GM19035 (cell line): ENCODE measurements around the gene SF3A2.
"Not testable (repeated sequence)": the region's sequence is repeated elsewhere in the genome, so short reads cannot be mapped to it uniquely, and the experiment has no call there.

Experiments
- ATAC-seq: cut with Tn5 transposase; IDR thresholded peaks from one replicate; pipeline ENCODE4 v1.9.1; 2021; ENCODE audit not compliant: unreplicated experiment

SF3A2 gene, protein sequence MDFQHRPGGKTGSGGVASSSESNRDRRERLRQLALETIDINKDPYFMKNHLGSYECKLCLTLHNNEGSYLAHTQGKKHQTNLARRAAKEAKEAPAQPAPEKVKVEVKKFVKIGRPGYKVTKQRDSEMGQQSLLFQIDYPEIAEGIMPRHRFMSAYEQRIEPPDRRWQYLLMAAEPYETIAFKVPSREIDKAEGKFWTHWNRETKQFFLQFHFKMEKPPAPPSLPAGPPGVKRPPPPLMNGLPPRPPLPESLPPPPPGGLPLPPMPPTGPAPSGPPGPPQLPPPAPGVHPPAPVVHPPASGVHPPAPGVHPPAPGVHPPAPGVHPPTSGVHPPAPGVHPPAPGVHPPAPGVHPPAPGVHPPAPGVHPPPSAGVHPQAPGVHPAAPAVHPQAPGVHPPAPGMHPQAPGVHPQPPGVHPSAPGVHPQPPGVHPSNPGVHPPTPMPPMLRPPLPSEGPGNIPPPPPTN

DNA sequence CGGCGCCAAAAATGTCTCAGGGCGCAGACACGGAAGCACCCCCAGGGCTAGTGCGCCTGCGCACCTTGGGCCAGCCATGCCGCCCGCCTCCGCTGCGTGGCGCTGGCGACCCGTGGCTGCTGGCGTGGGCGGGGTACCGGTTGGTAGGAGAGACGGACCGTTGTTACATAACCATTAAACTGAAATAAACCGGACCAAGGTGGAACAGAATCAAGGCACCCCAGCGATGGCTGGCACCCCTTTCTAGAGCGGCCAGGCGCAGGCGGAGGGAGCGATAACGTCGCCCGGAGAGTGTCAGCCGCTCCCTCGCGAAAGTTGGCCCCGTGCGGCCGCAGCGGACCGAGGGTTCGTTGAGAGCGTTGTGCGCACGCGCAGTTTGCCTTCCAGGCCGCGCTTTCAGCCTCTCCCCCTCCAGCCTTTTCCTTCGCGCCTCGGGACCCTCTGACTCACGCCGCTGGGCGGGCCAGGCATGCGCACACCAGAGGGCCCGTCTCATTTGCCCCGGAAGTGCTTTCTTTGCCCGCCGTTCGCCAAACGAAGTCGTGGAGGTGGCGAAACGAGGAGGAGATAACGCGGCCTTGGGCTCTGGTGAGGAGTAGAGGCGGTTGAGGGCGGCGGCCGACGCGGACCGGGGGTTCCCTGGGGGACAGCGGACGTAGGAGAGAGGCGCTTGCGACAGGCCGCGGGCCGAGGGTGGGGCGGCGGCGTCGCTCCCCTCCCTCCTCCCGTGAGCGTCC is at the start of gene SF3A2, which contains the start of gene PLEKHJ1:
SF3A2 (plus strand) TSS at position 511 of the 737 bp plus-strand sequence. CDS start 6,595 bp downstream, outside the sequence.
PLEKHJ1 (minus strand) TSS at position 16 of the 737 bp plus-strand sequence. CDS start 81 bp downstream, outside the sequence.
- ATAC-seq: peak; percentile 70

- ATAC-seq: no peak
These were observed 49.5 kb upstream of the SF3A2 start for GRCh38 chr19:2187159-2187558.

DNA sequence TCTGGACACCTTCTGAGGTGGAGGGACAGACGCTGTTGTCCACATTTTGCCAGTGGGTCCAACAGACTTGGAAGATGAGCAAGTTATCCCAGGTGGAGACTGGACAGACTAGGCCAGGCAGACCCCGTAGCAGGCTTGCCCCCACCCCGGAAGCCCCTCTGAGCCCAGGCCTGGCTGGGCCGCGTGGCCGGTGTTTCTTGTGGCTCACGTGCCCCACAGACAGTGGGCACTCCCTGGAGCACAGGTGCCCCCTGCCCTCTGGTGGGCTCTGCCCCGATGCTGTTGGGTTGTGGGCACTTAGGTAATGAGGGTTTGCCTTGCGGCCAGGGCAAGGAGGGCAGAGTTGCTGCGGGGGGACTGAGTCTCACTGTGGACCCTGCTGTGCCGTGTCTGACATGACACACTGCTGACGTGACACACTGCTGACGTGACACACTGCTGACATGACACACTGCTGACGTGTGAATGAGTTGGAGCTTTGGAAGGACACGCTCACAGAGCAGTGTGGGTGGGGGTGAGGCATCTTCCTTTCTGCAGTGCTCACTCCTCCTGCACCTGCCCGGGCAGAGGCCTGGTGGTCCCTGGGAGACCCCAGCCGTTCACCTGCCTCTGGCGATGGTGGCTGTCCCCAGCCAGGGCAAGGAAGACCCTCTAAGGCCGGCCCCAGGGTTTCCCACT is 47.8 kb upstream of the SF3A2 start:
- ATAC-seq: no peak

DNA sequence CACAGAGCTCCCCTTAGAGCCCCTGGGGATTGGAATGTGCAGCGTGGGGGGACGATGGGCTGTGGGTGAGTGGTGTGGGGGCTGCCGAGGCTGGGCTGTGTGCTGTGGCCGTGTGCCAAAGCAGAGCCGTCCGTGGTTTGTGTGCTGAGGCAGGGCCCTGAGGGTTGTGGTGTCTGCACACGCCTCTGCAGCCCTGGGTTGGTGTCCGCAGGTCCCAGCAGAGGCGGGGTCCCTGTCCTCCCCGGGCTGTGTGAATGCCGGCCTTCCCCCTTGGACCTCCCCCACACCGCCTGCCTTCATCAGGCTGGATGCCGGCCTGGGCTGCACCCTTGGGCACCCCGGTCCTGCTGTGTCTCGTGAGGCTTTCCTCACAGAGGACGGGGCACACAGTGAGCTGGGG is 46.7 kb upstream of the SF3A2 start:
- no peak for ATAC-seq

DNA sequence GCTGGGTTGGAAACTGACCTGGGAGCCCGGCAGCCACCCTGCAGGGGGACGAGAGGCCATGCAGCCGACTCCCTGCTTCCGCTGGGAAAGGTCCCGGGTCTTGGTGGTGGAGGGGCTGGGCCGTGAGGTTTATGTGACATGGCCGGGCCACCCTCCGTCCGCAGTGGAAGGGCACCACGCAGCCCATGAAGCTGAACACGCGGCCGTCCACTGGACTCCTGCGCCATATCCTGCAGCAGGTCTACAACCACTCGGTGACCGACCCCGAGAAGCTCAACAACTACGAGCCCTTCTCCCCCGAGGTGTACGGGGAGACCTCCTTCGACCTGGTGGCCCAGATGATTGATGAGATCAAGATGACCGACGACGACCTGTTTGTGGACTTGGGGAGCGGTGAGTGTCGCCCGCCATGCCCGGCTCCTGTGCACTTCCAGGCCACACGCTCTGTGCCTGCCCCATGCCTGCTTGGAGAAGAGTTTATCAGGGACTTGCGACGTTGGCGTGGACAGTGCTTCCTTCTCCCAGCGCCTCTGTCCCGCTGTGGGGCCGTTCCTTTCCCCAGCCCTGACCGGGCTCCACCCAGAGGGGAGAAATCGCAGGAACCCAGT is 45.7 kb upstream of the SF3A2 start:
- no peak for ATAC-seq

DNA sequence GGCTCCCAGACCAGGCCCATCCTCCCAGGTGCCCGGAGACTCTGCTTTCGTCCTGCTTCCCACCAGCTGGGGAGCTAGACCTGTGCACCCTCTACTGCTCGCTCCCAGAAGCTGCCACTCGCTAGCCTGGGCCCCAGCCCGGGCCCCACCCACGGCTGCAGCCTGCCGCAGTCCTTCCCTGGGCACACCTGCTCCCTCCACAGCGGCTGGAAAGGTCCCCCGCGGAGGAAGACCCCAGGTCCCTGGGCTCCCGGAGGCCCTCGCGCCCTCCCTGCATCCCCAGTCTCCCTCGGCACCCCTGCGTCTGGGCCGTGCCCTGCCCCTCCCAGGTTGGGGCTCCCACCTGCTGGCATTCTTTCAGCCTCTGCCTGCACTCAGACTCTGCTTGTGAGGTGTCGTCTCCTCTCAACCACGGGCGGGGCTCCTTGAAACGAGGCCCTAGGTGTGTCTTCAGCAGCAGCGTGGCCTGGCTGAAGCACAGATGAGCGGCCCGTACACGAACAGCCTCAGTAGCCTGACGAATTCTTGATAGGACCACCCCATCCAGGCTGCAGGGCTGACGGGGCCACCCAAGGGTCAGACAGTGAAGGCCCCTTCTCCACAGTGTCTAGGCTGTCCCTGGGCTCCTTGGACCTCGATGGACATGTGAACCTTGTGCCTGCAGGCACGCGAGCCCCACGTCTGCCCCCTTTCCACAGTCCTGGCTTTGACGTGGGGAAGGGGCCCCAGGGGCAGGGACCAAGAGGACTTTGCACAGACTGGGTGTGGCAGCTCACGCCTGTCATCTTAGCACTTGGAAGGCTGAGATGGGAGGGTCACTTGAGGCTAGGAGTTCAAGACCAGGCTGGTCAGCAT is 44.9 kb upstream of the SF3A2 start:
- no peak for ATAC-seq

- no peak for ATAC-seq
These were observed 43.8 kb upstream of the SF3A2 start for GRCh38 chr19:2192862-2193261.

DNA sequence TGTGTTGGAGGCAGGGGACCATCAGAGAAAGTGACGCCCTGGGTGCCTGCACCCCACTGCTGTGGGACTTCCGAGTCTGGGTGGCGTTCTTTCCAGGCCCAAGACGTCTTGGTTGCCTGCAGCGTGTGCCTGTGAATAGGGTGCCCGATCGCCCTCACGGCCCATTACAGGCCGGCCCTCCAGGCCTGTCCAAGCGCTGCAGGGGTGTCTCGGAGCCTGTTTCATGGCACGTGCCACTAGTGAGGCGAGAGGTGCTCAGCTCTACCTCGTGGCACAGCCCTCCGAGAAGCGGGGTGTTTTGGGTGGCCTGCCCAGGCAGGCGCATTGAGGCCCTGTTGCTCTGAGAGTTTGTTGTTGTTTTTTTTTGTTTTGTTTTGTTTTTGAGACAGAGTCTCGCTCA is 42.8 kb upstream of the SF3A2 start:
- no peak for ATAC-seq

- ATAC-seq: no peak
These were observed 42.0 kb upstream of the SF3A2 start for GRCh38 chr19:2194513-2195078.

GRCh38 chr19:2195361-2195760 is 41.3 kb upstream of the SF3A2 start:
- no peak for ATAC-seq

GRCh38 chr19:2195914-2196313 is 40.7 kb upstream of the SF3A2 start:
- ATAC-seq: no peak

- ATAC-seq: no peak
These were observed 39.4 kb upstream of the SF3A2 start for GRCh38 chr19:2197270-2197669.

- ATAC-seq: no peak
These were observed 38.3 kb upstream of the SF3A2 start for GRCh38 chr19:2198317-2198716.

DNA sequence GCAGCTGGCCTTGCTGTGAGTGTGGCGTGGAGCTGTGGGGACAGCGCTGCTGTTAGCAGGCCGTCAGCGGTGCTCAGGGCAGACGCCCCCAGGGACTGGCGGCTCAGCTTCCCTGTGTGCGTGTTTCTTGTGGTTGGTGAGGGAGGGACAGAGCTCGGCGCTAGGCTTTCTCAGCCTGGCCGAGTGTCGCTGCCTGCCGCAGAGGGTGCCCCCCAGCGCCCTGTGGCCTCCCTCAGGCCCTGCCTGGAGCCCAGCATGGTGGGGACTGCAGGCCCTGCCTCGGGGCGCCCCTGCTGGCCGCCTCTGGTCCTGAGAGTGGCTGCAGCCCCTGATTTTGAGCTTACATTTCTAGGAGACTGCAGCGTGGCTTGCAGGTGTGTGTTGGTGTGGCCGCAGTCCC is 37.4 kb upstream of the SF3A2 start:
- no peak for ATAC-seq

DNA sequence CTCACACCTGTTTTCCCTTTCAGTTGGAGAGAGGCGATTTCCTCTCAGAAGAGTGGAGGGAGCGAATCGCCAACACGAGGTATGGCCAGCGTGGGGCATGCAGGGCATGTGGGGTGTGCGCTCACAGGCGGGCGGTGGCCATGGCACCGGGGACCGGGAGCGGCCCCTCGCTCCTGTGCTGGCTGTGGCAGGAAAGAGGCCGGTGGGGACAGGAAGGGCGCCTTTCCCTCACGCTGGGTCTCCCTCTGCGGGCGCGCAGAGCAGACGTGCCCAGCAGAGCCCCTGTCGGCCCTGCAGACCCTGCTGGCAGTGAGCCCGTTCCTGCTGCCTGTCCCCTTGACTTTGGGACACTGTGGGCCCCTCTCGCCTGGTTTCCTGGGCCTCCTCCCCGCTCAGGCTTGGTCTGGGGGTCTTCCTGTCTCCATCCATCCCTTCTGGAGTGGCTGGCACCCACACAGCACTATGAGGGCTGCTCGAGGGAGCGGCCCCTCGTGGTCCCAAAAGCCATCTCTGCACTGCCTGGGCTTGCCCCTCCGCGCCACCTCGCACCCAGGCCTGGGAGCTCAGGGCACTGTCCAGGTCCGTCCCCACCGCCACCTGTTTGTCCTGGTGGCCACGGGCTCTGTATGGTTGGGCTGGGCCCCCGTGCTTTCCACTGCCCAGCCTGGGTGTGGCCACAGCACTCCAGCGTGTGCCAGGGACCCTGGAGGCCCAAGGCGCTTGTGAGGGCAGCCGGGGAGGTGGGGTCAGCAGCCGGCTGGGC is 36.6 kb upstream of the SF3A2 start:
- ATAC-seq: no peak

DNA sequence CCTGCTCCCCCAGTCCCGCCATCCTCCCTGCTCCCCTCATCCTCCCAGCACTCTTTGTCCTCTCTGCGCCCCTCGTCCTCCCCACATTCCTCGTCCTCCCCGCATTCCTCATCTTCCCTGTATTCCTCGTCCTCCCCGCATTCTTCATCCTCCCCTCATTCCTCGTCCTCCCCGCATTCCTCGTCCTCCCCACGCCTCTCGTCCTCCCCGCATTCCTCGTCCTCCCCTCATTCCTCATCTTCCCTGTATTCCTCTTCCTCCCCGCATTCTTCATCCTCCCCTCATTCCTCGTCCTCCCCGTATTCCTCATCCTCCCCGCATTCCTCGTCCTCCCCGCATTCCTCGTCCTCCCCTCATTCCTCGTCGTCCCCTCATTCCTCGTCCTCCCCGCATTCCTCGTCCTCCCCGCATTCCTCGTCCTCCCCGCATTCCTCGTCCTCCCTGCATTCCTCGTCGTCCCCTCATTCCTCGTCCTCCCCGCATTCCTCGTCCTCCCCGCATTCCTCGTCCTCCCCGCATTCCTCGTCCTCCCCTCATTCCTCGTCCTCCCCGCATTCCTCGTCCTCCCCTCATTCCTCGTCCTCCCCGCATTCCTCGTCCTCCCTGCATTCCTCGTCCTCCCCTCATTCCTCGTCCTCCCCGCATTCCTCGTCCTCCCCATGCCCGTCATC is 35.9 kb upstream of the SF3A2 start:
- ATAC-seq: not testable (repeated sequence)

DNA sequence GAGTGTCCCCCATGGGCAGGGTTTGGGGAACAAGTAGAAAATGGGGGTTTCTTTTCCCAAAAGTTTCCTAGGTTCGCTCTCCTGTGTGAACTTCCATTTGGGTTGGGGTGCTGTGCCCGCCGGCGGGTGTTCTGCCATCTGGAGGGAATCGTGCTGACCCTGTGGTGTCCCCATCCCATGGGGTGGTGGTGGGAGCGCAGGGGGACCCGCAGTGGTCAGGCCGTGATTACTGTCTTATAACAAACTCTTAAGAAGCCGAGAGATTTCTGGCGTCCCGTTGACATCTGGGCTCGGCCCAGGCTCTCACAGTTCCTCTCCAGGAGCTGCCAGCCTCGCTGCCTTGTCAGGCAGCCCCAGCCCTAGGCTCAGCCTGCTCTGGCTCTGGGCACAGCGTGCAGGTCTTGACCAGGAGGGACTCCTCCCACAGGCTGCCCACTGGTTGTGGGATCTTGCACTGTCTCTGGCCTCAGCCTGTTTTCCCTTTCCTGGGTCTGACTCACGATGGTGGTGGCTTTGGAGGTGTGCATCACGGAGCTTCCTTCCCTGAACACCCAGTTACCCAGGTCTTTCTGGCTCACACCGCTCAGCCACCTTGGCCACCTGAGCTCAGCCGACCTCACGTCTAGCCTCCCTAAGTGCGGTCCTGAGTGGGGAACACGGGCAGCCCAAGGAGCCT is 35.0 kb upstream of the SF3A2 start:
- ATAC-seq: no peak

- no peak for ATAC-seq
These were observed 34.3 kb upstream of the SF3A2 start for GRCh38 chr19:2202366-2202765.
